A673 (cell line): ENCODE results near the gene WDR55. TPM values are rescaled to one million over a fixed set of nuclear protein-coding genes. Genes with fewer than 3 reads are reported as not detected.

ENCODE experiments used
- BruUV-seq: library from RNA; stranded (reverse); fragments of 400-500 nt; replicated peaks from 2 replicates; lab custom pipeline; 2021; lab: Mats Ljungman, UMichigan
- CTCF ChIA-PET: fragments of 300-600 bp; sonication (Branson Sonifier 250); formaldehyde crosslinking; loops from one replicate; lab custom pipeline; 2022; ENCODE audit warnings: antibody characterized with exemption; lab: Charles Lee
- POLR2A ChIA-PET: fragments of 300-600 bp; sonication (Branson Sonifier 250); formaldehyde crosslinking; loops from one replicate; lab custom pipeline; 2022; ENCODE audit warnings: antibody characterized with exemption; ENCODE audit not compliant: low non-redundant PET; lab: Charles Lee
- DNase-seq: peaks from one replicate; pipeline ENCODE4 v3.0.0-alpha.2; 2015; ENCODE audit warnings: low spot score
- H3K27ac ChIP-seq: fragments of 200-600 bp; sonication (generic); 2 replicates; pipeline ENCODE4 v1.5.1; 2016; ENCODE audit warnings: mixed run types, low read depth, mild to moderate bottlenecking, mixed read lengths, antibody characterized with exemption, low read length; ENCODE audit not compliant: poor library complexity, severe bottlenecking
- H3K27me3 ChIP-seq: fragments of 200-600 bp; sonication (generic); replicated peaks from 2 replicates; pipeline ENCODE4 v1.6.1; 2017; ENCODE audit warnings: mixed run types, low read depth, mild to moderate bottlenecking, mixed read lengths, antibody characterized with exemption, low read length; ENCODE audit not compliant: insufficient read depth, poor library complexity
- H3K36me3 ChIP-seq: fragments of 200-600 bp; sonication (generic); 2 replicates; pipeline ENCODE4 v1.6.1; 2016; ENCODE audit warnings: mixed run types, mild to moderate bottlenecking, mixed read lengths, antibody characterized with exemption, low read length; ENCODE audit not compliant: insufficient read depth, poor library complexity, severe bottlenecking
- H3K4me1 ChIP-seq: fragments of 200-600 bp; sonication (generic); 2 replicates; pipeline ENCODE4 v1.6.1; 2017; ENCODE audit warnings: mixed run types, mild to moderate bottlenecking, mixed read lengths, antibody characterized with exemption, low read length; ENCODE audit not compliant: insufficient read depth, poor library complexity, severe bottlenecking
- H3K4me3 ChIP-seq: fragments of 200-600 bp; sonication (generic); 2 replicates; pipeline ENCODE4 v1.5.1; 2016; ENCODE audit warnings: low read depth, mixed run types, mild to moderate bottlenecking, mixed read lengths, low read length; ENCODE audit not compliant: poor library complexity, severe bottlenecking
- H3K9me3 ChIP-seq: fragments of 200-600 bp; sonication (generic); 2 replicates; pipeline ENCODE4 v1.6.1; 2016; ENCODE audit warnings: mixed run types, low read depth, mild to moderate bottlenecking, mixed read lengths, antibody characterized with exemption, low read length; ENCODE audit not compliant: poor library complexity, severe bottlenecking
- EZH2 ChIP-seq: fragments of 200-600 bp; sonication (generic); IDR thresholded peaks from 2 replicates; pipeline ENCODE4 v1.6.1; 2017; ENCODE audit warnings: borderline replicate concordance, low read depth, mild to moderate bottlenecking, mixed read lengths, antibody characterized with exemption, low read length; ENCODE audit not compliant: poor library complexity, severe bottlenecking
- intact Hi-C: fragments of 100-400 bp; cut with micrococcal nuclease; formaldehyde crosslinking; loops from one replicate; pipeline ENCODE4 v1.10.0; 2022; ENCODE audit not compliant: unreplicated experiment
- total RNA-seq: library from RNA; stranded (reverse); gene quantifications from 2 replicates; pipeline ENCODE4 v1.2.3, GENCODE V29; 2021
- TF ChIP-seq, protein P1 (sequence below): fragments of 300-800, 200-600 bp; sonication (generic); conservative IDR thresholded peaks from 2 replicates; pipeline ENCODE4 v1.5.1; 2017; ENCODE audit warnings: low read depth, mild to moderate bottlenecking, antibody characterized with exemption, low read length, moderate library complexity, mixed read lengths

Gene WDR55
- total RNA-seq, 1 experiment from 2014 or later = 33.2 TPM

DNA sequence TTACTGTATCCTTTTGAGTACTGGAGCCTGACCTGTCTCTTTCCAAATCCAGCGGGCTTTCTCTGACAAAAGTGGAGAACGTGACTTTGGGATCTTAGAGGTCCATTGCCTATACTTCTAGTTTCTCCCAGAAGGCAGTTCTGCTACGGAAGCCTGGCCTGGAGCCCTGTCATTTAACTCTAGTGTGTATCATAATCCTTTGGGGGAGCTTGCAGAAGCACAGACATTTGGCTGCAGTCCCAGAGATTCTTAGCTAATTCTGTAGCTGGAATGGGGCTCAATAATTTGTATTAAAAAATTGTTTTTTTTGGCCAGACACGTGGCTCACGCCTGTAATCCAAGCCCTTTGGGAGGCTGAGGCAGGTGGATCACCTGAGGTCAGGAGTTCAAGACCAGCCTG is 29.6 kb downstream of the WDR55 start:
- DNase-seq = peak; percentile 26
- ChIA-PET CTCF (no interaction called here), POLR2A (interaction anchor here (0.5 kb wide), 1 partner anchor 19 kb away, joined by 4 read pairs; no protein-coding TSS in a partner anchor)
- TF ChIP-seq, protein P1, sequence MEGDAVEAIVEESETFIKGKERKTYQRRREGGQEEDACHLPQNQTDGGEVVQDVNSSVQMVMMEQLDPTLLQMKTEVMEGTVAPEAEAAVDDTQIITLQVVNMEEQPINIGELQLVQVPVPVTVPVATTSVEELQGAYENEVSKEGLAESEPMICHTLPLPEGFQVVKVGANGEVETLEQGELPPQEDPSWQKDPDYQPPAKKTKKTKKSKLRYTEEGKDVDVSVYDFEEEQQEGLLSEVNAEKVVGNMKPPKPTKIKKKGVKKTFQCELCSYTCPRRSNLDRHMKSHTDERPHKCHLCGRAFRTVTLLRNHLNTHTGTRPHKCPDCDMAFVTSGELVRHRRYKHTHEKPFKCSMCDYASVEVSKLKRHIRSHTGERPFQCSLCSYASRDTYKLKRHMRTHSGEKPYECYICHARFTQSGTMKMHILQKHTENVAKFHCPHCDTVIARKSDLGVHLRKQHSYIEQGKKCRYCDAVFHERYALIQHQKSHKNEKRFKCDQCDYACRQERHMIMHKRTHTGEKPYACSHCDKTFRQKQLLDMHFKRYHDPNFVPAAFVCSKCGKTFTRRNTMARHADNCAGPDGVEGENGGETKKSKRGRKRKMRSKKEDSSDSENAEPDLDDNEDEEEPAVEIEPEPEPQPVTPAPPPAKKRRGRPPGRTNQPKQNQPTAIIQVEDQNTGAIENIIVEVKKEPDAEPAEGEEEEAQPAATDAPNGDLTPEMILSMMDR = no peak
- no peak for TF ChIP-seq EZH2
- H3K27ac ChIP-seq = no peak overlapping the region
- no peaks in the 10 kb centered on the region for H3K27me3 ChIP-seq
- peaks cover 9% of the 10 kb centered on the region for H3K4me1 ChIP-seq
- BruUV-seq = no TSS peak
- H3K9me3 ChIP-seq = no peaks in the 10 kb centered on the region
- H3K36me3 ChIP-seq = peaks cover 61% of the 10 kb centered on the region
- intact Hi-C loops = no loop called here
- H3K4me3 ChIP-seq = no peak overlapping the region

DNA sequence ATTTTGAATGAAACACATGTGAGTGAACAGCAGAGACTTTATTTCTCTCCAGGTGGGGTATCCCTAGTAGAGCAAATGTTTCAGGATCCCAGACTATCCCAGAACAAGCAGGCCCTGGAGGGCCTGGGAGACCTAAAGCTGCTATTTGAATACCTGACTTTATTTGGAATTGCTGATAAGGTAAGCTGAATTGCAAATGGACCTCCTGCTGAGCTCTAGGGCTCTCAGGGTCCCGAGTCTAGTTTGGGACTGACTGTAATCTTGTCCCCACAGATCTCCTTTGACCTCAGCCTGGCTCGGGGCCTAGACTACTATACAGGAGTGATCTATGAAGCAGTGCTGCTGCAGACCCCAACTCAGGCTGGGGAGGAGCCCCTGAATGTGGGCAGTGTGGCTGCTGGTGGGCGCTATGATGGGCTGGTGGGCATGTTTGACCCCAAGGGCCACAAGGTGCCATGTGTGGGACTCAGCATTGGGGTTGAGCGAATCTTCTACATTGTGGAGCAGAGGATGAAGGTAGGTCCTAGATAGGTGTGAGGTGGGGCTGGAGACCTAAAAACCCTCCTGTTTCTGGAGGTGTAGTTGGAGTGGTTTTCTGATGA is 32.3 kb downstream of the WDR55 start:
- CTCF ChIA-PET = no interaction called here
- intact Hi-C loops = no loop called here
- no peak for DNase-seq
- no peaks in the 10 kb centered on the region for H3K9me3 ChIP-seq
- no peak overlapping the region for H3K4me3 ChIP-seq
- no TSS peak for BruUV-seq
- TF ChIP-seq EZH2 = no peak
- TF ChIP-seq, protein P1 = no peak
- no peaks in the 10 kb centered on the region for H3K27me3 ChIP-seq
- H3K27ac ChIP-seq = no peak overlapping the region
- POLR2A ChIA-PET = no interaction called here
- H3K36me3 ChIP-seq = peaks cover 62% of the 10 kb centered on the region
- H3K4me1 ChIP-seq = peaks cover 18% of the 10 kb centered on the region

DNA sequence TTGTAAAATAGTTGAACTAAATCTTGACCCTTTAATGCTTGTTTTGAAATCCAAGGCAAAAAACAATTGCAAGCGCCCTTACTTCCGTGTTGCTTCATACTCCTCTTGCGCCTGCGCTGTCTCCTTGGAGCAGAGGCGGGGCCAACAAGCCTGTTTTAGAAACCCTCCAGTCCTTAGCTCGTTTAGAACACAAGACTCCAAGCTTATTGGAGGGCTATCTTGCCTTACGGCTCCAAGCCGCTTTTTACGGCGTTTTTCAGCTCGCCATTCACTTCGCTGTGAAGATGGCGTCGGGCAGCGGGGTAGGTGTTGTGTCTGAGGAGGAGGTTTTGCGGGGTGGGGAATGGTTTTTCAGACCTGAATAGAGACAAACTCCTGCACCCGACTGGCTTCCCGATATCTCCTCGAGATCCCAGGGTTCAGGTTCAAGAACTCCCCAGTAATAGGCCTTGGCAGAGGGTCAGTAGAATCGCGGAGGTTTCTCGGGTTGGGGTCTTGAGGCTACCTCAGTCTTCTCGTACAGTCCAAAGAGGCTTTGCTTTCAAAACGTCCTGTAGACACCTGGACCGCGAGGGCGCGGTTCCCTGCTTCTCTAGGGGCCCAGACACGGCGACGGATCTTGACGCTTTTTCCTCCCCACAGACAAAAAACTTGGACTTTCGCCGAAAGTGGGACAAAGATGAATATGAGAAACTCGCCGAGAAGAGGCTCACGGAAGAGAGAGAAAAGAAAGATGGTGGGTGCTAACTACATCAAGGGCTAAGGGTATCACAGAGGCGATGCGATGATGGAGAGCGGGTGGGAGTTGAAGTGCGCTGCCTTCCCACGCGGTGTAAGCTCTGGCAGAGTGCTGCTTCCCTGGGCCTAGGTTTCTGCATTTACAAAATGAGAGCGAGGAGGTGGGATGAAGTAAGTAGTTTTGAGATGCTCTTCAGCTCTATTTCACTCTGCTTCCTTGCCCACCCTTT is 35.8 kb downstream of the WDR55 start, which contains the start of gene ZMAT2:
ZMAT2 (plus strand) TSS at position 271 of the 968 bp plus-strand sequence; CDS start at position 285, 14 bp downstream.
- no peak for TF ChIP-seq EZH2
- TF ChIP-seq, protein P1 = no peak
- peak; percentile 99 for DNase-seq
- Histone ChIP-seq H3K36me3 (peaks cover 77% of the 10 kb centered on the region), H3K4me1 (peaks cover 10% of the 10 kb centered on the region), H3K27ac (peak within 1 kb of the TSS; percentile 69), H3K4me3 (peak within 1 kb of the TSS; percentile 83), H3K9me3 (no peaks in the 10 kb centered on the region), H3K27me3 (no peaks in the 10 kb centered on the region)
- BruUV-seq = TSS peak; percentile 52
- POLR2A ChIA-PET = interaction anchor here (0.8 to 1.0 kb wide), 2 partner anchors 10 to 53 kb away, joined by 3 to 5 read pairs; partner anchors contain the start of genes HARS1, HARS2 and IK
- CTCF ChIA-PET = no interaction called here
- intact Hi-C loops = no loop called here
